ENCODE data around the gene BCL7C. TPM values are rescaled to one million over a fixed set of nuclear protein-coding genes. Genes with fewer than 3 reads are reported as not detected.
"Not testable (repeated sequence)": the region's sequence is repeated elsewhere in the genome, so short reads cannot be mapped to it uniquely, and the experiment has no call there.

BCL7C gene
- total RNA-seq: 32.2 TPM
- long read RNA-seq, transcript BCL7C-203 (6 exons, 1,603 nt): minor isoform, 10 of 48 reads
- long read RNA-seq, transcript BCL7C-201 (6 exons, 1,740 nt): major isoform, 28 of 48 reads
- long read RNA-seq, partial matches to known transcripts: 1 of 48 reads
- long read RNA-seq, other reads (novel, unspliced or antisense): 7 of 48 reads

DNA sequence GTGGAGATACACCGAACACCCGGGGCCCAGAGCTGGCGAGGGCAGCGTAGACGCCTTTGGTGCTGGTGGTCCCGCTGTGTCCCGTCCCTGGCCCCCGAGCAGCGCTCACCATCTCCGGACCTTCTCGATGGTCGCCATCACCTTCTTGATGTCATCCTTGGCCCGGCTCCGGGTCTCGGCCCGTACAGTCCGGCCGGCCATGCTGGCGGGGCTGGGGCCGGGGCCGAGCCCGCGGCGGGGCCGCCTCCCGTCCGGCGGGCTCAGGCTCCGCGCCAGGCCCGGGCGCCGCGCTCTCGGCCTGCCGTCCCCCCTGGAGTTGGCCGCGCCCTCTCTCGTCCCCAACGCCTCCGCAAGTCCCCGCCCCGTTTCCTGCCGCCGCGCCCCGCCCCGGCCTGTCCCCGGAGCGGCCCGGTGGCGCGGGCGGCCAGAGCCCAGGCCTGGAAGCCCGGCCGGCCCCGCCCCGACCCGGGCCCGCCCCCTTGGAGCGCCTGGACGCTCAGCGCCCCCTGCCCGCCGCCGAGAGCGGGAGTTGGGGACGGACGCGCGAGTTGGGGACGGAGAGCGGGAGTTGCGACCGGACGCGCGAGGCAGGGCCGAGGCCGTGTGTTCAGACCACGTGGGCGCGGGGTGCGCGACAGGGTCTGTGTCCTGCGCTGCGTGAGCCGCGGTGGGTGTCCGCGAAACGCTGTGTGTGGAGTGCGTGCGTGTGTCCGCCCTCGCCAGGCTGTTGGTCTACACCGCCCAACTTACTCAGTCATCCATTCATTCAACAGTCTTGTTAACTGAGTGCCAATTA, at the start of gene BCL7C:
Gene BCL7C (minus strand): TSS at position 334 of the 796 bp plus-strand sequence. CDS start 133 bp downstream, at position 201.
- DNase-seq (ENCODE audit: missing footprints) (peak; percentile 97), ATAC-seq (peak; percentile 88)
- intact Hi-C loops (cut with DNase I): loop anchor here (2.0 to 10.0 kb wide), 2 partner anchors 19 to 1089 kb away; partner anchors contain the start of gene MAZ

DNA sequence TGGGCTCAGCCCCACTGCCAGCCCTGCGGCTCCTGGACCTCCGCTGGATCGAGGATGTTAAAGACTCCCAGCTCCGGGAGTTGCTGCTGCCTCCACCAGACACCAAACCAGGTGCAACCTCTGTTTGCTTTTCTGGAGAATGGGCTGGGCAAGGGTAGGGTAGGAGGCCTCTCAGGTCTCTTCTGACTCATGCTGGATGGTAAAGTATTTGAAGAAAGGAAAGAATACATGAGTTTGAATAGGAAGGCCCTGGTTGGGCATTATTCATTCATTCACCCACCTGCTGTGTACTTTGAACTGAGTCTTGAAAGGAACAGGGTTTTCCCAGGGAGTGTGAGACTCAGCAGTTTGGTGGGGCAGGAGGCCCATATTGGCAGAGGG, 48.5 kb upstream of the BCL7C start:
- no peak for ATAC-seq

DNA sequence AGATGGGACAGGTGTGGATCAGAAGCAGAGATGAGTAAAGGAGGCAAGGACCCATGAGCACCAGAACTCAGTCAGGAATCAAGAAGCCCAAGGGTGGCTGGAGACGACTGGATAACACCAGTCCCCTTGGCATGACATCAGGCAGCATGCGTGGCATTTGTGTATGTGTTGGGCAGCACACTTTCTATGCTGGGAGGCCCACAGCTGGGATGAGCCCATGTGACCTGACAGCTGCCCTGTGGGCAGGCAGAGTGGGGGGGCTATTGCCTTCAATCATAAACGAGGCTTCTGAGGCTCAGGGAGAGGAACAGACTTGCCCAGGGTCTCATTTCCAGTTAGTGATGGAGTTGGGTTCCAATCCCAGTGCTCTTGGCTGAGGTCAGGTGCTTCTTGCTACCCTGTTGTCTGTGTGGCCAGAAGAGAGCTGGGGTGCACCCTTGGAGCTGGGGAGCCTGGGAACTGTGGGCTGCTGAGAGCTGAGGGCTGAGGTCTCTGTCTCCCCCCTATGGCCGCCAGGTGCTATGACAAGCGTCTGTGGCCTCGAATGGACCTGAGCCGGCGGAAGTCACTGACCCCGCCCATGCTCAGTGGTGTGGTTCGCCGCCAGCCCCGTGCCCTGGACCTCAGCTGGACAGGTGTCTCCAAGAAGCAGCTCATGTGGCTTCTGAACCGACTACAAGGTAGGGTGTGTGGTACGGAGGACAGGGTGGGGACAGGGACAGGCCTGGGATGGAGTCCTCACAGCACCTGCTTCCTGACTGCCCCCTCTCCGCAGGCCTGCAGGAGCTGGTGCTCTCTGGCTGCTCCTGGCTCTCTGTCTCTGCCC, 47.9 kb upstream of the BCL7C start:
- ATAC-seq (peak; percentile 90), DNase-seq (ENCODE audit: missing footprints) (peak; percentile 91)
- intact Hi-C loops (cut with DNase I): no loop called here

More for the DNA sequence above, 48.5 kb upstream of the BCL7C start:
- no peak for DNase-seq (ENCODE audit: missing footprints)
- intact Hi-C loops (cut with DNase I): no loop called here

DNA sequence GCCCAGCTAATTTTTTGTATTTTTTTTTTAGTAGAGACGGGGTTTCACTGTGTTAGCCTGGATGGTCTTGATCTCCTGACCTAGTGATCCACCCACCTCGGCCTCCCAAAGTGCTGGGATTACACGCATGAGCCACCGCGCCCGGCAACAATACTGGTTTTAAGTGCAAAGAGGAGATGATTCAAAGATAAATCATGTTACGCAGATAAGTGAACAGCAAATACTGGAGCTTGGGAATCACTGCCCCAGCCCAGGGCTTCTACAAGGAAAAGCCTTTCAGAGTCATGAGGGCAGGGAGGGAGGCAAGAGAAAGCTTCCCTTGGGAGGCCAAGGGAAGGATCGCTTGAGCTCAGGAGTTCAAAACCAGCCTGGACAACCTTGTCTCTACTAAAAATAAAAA, 45.7 kb upstream of the BCL7C start:
- intact Hi-C loops (cut with DNase I): not testable (repeated sequence)
- DNase-seq (ENCODE audit: missing footprints): peak; percentile 11

DNA sequence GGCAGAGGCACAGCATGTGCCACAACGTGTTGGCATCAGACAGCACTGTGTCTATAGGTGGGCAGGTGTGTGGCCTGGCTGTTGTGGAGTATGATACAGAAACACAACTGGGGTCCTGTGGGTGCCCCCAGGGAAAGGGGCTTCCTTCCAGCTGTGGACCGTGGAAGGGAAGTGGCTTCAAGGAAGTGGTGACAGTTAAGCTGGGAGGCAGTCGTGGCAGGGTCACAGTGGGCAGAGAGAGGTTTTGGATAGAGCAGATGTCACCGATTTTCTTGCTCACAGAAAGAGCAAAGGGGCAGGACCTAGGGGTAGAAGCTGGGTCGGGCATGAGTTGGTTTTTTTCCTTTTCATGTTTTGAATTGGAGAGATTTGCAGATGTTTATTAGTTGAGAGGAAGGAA, 43.8 kb upstream of the BCL7C start:
- ATAC-seq (no peak), DNase-seq (ENCODE audit: missing footprints) (peak; percentile 41)
- intact Hi-C loops (cut with DNase I): no loop called here

More for the DNA sequence above, 45.7 kb upstream of the BCL7C start:
- not testable (repeated sequence) for ATAC-seq

DNA sequence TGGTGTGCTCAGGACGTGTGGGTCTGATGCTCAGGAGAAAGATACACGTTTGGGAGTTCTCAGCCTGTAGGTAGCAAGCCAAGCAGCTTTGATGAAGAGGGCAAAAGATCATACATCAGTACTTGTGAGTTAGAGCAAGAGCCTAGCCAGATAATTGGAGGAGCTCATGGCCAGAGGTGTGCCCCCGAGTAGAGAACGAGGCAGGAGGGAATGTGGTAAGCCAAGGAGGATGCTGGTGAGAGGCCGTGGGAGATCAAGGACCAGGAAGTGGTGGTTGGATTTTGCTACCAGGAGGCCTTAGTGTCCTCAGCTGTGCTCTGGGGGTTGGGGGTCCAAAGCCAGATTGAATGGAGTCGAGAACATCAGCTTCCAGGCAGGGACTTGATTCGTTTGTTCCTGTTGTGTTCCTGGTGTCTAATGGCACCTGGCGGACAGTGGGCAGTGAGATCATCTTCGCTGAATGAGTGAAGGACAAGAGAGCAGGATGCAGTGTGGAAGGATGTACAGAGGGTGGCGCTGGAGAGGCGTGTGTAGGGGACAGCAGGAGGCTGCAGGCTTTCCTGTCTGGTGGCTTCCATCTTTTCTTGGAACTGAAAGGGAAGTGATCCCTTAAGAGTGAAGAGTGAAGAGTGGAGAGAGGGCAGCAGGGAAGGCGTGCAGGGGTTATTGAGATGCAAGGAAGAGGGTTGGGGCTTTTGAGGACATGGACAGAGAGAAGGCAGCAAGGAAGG, 41.1 kb upstream of the BCL7C start:
- intact Hi-C loops (cut with DNase I): no loop called here
- ATAC-seq (no peak), DNase-seq (ENCODE audit: missing footprints) (peak; percentile 64)

DNA sequence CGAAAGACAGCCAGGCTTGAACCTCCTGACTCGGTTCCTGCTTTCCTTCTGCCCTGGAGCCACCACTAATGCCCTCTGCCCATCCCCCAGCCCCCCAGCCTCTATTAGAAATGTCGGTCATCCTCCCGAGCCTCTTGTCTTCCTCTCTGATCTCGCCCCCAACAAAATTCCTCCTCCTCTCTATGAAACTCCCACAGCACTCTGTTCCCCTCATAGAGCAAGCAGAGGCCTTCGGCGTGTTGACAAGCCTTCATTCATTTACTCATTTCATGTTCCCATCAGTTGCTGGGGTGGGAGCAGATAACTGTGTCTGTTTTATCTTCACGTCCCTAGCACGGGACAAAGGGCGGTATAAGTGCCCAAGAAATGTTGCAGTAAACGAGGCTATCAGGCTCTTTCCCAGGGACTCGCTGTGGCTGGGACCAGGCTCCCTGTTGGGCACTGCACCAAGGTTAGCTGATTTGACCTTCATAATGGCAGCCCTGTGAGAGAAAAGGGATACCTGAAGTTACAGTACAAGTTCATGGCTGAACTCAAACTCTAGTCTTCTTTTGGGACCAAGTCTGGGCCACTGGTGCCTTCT, 37.3 kb upstream of the BCL7C start:
- DNase-seq (ENCODE audit: missing footprints): peak; percentile 53

DNA sequence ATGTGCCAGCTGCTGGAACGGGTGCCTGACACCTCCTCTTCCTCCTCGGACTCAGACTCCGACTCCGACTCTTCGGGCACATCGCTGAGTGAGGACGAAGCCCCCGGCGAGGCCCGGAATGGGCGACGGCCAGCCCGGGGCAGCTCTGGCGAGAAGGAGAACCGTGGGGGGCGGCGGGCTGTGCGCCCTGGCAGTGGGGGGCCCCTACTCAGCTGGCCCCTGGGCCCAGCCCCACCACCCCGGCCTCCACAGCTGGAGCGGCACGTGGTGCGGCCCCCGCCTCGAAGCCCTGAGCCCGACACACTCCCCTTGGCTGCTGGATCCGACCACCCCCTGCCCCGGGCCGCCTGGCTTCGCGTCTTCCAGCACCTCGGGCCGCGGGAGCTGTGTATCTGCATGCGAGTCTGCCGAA, 36.3 kb upstream of the BCL7C start:
- intact Hi-C loops (cut with DNase I): no loop called here
- DNase-seq (ENCODE audit: missing footprints) (peak; percentile 66), ATAC-seq (no peak)

More for the DNA sequence above, 37.3 kb upstream of the BCL7C start:
- intact Hi-C loops (cut with DNase I): no loop called here
- ATAC-seq: no peak

DNA sequence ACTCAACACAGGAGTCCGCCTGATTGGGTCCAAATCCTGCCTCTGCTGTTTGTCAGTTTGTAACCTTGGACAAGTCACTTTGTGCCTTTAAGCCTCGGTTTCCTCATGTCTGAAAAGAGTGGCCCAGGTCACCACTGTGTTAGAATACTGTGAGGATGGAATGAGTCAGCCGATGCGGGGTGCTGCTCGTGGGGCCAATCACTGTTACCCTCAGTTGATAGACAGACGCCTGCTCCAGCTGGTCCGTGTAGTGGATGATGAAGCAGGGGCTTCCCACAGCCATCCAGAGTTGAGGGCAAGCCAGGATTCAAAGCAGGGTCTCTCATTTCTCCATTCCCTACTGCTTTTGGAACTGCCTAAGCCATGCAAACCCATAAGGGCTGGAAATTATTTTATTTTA, 35.3 kb upstream of the BCL7C start:
- ATAC-seq (no peak), DNase-seq (ENCODE audit: missing footprints) (peak; percentile 9)
- intact Hi-C loops (cut with DNase I): loop anchor here (10.0 kb wide), 1 partner anchor 484 kb away; the partner anchor contains the start of gene SEPHS2

DNA sequence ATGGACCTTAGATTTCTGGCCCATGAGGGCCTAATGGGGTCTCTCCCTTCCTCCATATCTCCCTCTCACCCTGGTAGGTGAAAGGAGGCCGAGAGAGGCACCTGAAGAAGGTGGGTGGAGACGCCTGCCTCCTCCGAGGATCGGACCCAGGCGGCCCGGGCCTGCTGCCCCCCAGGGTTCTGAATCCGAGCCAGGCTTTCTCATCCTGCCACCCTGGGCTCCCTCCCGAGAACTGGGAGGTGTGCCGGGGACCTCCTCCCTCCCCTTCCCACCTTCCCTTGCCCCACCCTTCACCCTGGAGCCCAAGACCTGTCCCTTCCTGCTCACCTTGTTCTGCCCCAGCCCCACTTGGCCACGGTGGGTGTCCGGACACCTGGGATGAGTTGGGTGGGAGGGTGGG, 34.5 kb upstream of the BCL7C start:
- peak; percentile 33 for DNase-seq (ENCODE audit: missing footprints)
- ATAC-seq: no peak
- intact Hi-C loops (cut with DNase I): loop anchor here (10.0 kb wide), 1 partner anchor 484 kb away; the partner anchor contains the start of gene SEPHS2

DNA sequence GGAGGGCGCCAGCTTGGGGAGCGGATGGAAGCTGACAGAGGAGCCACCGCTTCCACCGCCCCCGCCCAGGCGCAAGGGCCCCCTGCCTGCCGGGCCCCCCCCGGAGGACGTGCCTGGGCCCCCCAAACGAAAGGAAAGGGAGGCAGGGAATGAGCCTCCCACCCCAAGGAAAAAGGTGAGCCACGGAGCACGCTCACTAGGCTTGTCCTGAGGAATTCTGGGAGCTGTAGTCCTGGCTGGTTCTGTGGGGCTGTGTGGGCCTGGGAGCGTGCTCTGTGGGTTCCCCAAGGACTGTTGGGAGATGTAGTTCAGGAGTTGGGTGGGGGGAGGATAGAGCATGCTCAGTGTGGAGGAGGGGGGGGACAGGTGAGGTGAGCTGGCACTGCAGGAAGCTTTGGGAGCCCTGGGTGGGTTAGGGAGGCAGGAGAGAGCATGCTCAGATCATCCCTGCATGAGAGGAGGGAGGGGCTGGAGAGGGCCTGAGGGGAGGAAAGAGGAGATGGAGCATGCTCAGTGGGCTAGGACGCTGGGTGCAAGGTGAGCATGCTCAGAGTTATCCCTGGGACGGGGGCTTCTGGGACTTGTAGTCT, 34.0 kb upstream of the BCL7C start:
- ATAC-seq (peak; percentile 22), DNase-seq (ENCODE audit: missing footprints) (peak; percentile 72)
- intact Hi-C loops (cut with DNase I): loop anchor here (10.0 kb wide), 1 partner anchor 483 kb away; the partner anchor contains the start of gene SEPHS2

DNA sequence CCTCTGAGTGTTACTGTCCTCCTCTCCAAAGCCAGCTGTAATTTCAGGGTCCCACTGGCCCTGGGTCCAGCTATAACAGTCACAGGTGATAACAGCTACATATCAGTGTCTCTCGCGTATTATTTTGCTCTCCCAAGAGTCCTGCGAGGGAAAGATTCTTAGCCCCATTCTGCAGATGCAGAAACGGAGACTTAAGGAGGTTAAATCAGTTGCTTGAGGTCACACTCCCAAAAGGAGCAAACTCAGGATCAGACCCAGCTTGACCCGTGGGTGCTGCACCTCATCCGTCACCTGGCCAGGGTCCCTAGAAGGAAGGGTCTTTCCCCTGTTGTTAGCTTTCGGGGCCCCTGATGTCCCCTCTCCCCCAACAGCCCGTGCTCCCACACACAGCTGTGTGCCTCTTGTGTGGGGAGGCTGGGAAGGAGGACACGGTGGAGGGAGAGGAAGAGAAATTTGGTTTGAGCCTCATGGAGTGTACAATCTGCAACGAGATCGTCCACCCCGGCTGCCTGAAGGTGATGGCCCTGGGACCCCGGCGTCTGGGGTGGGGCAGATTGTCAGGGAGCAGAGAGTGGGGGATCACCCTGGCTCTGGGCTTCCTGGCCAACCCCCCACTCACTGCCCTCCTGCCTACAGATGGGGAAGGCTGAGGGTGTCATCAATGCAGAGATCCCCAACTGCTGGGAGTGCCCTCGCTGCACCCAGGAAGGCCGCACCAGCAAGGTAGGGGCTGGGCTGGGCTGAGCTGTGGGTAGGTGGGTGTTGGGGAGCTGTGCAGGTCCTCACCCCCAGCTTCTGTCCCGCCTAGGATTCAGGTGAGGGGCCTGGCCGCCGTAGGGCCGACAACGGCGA, 33.3 kb upstream of the BCL7C start:
- ATAC-seq (no peak), DNase-seq (ENCODE audit: missing footprints) (peak; percentile 42)
- intact Hi-C loops (cut with DNase I): loop anchor here (10.0 kb wide), 1 partner anchor 482 kb away; the partner anchor contains the start of gene SEPHS2

DNA sequence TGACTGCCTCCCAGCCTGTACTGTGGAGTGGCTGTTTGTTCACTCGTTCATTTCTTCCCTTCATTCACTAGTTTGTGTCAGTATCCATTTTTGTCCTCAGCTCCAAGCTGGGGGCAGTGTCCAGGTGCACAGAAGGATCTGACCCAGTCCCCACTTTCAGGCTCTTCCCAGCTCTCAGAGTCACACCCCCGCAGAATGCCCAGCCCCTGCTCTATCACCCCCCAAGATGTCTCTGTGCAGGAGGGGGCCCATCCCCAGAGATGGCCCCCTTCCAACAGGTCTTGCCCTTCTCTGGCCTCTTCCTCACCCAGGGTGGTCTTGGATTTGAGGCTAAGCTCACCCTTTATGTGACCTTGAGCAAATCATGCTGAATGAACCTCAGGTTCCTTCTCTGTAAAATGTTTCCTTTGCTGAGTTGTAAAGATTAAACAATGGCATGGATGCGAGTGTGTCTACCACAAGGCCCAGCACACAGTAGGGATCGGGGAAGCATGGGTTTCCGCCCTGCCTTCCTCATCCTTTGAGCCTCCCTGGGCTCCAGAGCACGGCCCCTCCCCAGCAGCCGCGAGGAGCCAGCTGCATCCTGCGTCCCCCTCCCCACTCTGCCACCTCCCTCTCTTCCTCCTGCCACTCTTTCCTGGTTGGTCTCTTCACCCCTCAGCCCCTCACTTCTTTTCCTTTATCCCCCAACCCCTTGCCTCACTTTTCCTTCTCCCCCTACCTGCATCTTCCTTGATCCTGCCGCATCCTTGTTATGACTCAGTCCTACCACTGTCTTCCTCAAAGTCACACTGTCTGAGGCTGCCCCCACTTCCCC, 32.3 kb upstream of the BCL7C start:
- DNase-seq (ENCODE audit: missing footprints) (no peak), ATAC-seq (no peak)
- intact Hi-C loops (cut with DNase I): loop anchor here (10.0 kb wide), 1 partner anchor 481 kb away; the partner anchor contains the start of gene SEPHS2

DNA sequence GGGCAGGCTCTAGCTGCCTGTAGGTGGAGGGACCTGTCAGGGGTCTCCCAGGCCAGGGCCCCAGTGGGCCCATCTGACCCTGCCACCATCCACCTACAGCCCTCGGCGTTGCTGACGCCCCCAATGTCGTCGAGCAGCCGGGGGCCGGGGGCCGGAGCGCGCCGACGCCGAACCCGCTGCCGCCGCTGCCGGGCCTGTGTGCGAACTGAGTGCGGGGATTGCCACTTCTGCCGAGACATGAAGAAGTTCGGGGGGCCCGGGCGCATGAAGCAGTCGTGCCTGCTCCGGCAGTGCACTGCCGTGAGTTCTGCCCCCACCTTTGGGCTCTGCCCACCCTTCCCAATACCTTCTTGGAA, 31.7 kb upstream of the BCL7C start:
- ATAC-seq (no peak), DNase-seq (ENCODE audit: missing footprints) (no peak)
- intact Hi-C loops (cut with DNase I): loop anchor here (10.0 kb wide), 1 partner anchor 481 kb away; the partner anchor contains the start of gene SEPHS2

DNA sequence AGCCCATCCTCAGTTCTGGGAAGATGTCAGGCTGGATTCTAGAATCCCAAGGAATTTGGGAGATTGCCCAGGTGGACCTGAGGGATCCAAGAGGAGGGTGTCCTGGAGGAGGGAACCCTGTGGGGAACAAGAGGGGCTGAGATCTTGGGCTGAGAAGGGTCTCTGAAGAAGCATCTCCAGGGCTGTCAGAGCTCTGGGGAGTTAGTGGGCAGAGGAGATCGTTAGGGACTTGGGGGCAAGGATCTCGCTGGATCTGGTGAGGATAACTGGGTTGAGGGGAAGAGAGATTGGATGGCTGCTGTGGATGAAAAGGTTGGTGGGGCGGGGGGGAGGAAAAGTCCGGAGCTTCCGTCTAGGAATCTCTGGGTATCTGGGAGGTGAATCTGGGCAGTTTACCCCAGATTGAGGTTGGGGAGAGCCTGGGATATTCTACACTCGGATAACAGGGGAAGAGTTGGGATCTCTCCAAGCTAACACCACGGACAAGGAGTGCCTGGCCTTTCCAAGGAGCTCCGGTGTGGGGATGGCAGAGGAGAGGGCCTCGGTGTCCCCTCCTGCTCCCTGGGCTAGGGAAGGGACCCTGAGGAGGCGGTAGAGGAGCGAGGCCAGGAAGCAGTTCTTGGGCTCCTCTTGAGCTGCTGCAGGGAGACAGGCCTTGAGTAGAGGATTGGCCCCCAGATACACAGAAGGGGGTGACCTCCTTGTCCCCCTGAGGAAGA, 31.2 kb upstream of the BCL7C start:
- no peak for DNase-seq (ENCODE audit: missing footprints)
- intact Hi-C loops (cut with DNase I): loop anchor here (10.0 kb wide), 1 partner anchor 480 kb away; the partner anchor contains the start of gene SEPHS2
- ATAC-seq: no peak

Measured in Right ventricle myocardium inferior (tissue), 1 donor.